ENCODE results near the gene NTN4.
"Not testable (repeated sequence)": the region's sequence is repeated elsewhere in the genome, so short reads cannot be mapped to it uniquely, and the experiment has no call there.

NTN4 gene

DNA sequence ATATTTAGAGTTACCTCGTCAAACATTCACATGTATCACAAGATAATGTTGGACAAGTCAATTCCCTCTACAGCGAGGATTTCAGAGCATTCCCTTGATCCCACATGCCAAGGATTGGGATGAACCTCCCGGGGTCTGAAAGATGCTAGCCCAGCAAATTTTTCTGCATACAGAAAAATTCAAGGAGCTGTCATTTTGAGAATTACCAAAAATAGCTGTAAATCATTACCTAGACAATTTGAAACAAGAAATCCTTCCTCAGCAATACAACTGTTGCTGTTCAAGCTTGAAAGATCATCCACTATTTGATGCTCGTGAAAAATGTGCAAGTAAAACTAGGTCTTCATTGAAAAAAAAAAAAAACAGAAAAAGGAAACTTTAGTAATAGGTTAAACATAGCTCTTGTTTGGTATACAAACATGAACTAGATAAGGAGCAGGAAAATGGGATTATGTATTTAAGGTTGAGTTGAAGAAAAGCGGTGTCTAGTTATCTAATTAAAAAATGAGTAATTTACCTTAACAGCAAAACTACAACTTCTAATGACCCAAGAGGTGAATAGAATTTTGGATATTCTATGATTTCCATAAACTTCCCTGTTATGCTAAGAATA is 73.1 kb downstream of the NTN4 start:
- DNase-seq (ENCODE audit: insufficient read length, low spot score) (no peak), FAIRE-seq (no peak)

DNA sequence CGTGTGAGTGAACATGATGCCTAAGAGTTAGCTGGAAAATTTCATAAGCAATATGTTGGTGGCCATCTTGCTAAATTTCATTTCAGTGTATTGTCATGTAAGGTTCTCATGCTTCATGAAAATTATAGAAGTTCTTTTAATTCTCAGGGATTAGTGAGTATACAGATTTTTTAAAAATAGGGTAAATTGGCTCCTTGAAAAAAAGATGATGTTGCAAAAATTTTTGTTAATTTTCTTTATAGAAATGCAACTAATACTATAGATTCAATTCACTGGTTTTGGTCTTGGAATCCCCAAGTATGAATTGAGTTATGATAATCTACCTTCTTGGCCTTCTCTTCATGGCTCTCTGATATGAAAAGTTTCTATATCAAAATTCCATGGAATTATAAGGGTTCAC is 75.4 kb downstream of the NTN4 start:
- no peak for FAIRE-seq
- no peak for DNase-seq (ENCODE audit: insufficient read length, low spot score)

DNA sequence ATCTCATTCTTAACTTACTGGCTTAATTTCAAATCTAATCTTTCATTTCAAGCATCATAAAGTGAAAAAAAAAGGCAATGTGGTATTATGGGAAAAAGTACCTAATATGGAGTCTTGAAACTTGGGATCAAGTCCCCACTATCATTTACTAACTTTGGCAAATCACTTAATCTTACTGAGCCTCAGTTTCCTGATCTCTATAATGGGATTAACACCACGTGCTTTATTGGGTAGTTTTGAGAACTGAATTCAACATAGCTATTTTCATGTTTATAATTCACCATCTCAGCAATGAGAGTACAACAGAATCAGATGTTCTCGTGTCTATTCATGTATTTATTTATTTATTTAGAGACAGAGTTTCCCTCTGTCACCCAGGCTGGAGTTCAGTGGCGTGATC is 78.3 kb downstream of the NTN4 start:
- FAIRE-seq (no peak), DNase-seq (ENCODE audit: insufficient read length, low spot score) (no peak)

DNA sequence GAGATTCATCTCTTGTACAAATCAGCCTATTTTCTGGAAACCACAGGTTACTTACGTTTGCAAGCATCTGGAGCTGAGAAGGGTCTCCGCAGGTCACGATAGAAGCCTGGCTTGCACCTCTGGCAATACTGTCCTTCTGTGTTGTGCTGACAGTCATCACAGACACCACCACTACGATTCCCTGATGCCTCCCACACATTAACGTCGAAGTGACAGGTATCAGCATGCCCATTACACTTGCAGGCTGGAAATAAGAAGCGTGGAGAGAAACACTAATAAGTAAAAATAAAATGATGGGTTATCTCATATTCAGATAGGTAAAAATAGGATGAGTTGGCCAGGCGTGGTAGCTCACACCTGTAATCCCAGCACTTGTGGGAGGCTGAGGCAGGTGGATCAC is 80.2 kb downstream of the NTN4 start:
- DNase-seq (ENCODE audit: insufficient read length, low spot score) = no peak
- peak; percentile 40 for FAIRE-seq

DNA sequence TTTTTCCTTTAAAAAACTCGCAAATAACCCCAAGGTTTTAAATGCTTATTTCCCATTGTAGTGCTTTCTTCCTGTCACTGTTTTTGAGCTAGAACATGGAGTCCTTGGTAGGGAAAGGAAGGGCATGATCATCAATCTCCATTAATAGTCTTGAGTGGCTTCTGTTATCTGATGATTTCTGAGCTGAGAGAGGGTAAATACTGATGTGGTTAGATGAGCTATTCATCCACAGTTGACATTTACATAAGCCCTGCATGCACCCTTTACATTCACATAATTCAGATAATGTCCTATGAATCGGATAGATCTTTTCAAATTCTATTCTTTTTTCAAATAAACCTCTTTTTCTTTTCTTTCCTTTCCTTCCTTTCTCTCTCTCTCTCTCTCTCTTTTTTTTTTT is 81.4 kb downstream of the NTN4 start:
- FAIRE-seq (no peak), DNase-seq (ENCODE audit: insufficient read length, low spot score) (no peak)

DNA sequence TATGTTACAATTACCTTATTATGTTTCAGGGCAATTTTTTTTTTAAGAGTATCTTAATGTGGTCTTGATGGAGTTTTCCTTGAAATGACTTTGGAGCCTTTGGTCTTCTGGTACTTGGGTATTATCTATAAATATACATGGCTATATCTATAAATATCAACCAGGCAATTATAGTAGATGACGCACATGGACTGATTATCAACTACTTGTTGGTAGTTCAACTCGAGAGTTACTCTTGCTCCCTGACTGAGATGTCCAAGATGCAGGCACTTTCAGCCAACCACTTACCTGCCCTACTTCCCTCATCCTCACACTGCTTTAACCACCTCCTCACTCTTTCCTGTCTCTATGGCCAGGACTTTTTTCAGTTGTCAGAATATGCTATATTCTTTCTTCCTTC is 85.4 kb downstream of the NTN4 start:
- DNase-seq (ENCODE audit: insufficient read length, low spot score) = no peak
- no peak for FAIRE-seq

DNA sequence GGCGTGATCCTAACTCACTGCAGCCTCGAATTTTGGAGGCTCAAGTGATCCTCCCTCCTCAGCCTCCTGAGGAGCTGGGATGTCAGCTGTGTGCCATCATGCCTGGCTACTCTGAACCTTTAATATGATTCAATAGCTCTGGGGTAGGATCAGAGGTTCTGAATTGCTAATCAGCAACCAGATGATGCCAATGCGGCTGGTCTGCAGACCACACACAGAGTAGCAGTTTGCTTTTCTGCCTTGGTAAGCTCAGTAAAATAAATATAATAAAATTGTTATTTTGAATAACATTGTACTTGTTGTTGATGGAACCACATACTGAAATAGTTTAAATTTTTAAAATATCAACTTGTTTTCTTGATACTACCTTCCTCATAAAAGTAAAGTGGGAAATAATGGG is 86.6 kb downstream of the NTN4 start:
- DNase-seq (ENCODE audit: insufficient read length, low spot score) (no peak), FAIRE-seq (no peak)

DNA sequence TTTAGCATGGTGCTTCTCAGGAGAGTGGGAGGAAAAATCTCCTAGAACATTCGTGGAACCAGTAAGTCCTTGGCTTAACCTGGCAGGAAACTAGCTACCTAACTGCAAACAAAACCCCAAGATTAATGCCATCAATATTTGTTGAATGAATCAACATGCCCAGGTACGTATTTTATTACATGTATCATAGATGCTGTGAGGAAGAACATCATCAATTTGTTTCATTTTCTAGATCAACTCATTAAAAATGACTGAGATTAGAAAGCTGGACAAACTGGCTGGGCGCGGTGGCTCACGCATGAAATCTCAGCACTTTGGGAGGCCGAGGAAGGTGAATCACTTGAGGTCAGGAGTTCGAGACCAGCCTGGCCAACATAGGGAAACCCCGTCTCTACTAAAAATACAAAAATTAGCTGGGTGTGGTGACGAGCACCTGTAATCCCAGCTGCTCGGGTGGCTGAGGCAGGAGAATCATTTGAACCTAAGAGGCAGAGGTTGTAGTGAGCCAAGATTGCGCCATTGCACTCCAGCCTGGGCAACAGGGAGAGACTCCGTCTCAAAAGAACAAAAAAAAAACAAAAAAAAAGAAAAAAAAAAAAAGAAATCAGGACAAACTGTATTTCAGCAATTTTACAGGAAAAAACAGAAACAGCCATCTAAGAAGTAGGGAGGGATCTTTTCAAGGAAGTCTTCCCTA is 88.7 kb downstream of the NTN4 start:
- FAIRE-seq = no peak

DNA sequence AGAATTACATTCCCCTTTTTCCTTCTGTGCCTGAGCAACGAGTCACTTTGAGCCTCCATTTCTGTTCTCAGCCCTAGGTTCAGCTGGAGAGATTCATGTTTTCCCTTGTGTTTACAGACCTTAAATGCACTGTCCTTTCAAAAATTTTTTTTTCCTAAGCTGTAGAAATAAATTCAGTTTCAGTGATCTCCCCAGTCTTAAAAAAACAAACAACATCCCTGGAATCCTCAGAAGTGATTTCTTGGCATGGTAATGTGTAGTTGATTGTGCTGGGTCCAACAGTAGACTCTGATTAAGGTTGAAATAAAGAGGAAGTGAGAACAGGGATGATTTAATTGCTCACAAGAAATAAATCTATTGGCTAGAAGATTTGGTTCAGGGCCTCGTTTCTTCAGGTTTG is 89.3 kb downstream of the NTN4 start:
- FAIRE-seq (no peak), DNase-seq (ENCODE audit: insufficient read length, low spot score) (no peak)

More for the DNA sequence above, 88.7 kb downstream of the NTN4 start:
- DNase-seq (ENCODE audit: insufficient read length, low spot score) = no peak

DNA sequence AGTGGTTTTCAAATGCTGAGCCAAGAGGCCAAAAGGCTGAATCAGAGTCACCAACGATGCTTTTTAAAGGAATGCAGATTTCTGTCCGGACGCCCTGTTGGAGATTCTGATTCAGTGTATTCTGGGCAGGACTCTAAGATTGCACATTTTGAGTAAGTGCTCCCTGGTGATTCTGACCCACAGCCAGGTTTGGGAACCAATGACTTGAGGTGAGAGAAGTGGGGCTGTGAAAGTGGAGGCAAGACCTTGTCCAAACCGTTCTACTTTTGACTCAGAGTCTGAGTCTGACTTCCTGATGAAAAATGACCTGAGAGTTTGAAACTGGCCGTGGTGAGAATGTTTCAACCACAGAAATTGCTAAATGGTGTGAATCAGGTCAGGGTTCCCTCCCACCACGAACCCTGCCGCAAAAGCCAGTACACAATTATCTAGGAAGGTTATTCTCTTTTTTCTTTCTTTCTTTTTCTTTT is 90.2 kb downstream of the NTN4 start:
- FAIRE-seq = no peak
- peak; percentile 24 for DNase-seq (ENCODE audit: insufficient read length, low spot score)

DNA sequence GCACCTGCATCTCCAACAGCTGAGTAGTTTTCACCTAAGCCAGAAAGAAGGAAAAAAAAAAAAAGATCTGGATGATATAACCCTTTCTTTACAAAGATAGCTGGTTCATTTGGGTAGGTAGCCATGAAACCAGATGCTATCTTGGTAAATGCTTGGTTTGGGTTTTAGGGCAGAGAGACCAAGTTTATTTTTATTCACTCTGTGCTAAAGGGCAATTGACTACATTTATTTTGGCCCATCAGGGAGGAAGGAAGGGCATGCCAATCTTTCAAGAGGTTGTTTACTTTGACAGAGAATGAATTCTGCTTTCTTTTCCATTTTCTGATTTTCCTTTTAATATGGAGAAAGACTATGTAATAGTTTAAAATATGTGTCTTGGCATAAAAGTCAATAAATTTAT is 91.0 kb downstream of the NTN4 start:
- FAIRE-seq (no peak), DNase-seq (ENCODE audit: insufficient read length, low spot score) (no peak)

DNA sequence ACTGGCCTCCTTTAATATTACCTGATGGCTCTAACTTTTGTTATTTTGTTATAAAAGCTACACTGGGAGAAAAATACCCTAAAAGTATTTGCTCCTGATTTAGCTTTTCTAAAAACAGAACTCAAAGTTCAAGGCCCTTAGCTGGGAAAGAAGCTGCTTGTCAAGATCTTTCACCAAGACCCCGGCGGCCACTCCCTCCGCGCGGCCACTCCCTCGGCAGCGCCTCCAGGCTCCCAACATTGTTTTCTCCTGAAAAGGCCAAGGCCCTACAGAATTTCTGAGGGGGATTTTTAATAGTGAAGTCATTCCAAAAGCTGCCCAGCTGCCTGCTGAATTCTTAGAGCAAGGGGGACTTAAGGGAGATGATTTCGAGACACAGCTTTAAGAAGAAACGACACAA is 96.4 kb downstream of the NTN4 start:
- DNase-seq (ENCODE audit: insufficient read length, low spot score) = no peak
- no peak for FAIRE-seq

DNA sequence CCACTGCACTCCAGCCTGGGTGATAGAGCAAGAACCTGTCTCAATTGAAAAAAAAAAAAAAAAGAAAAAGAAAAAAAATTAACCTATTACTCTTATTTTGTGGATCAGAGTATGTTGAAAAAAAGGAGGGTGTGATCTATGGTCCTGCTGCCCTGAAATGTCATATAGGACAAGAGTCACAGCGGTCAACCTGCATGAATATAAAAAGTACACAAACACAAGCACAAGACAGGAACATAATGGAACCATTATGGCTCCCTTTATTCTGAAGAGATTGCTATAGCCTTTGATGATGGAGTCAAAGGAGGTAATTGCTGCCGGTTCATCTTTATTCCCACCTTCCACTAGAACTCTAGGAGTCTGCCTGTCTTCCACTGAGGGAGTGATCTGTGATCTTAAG is 96.9 kb downstream of the NTN4 start:
- FAIRE-seq (no peak), DNase-seq (ENCODE audit: insufficient read length, low spot score) (no peak)

DNA sequence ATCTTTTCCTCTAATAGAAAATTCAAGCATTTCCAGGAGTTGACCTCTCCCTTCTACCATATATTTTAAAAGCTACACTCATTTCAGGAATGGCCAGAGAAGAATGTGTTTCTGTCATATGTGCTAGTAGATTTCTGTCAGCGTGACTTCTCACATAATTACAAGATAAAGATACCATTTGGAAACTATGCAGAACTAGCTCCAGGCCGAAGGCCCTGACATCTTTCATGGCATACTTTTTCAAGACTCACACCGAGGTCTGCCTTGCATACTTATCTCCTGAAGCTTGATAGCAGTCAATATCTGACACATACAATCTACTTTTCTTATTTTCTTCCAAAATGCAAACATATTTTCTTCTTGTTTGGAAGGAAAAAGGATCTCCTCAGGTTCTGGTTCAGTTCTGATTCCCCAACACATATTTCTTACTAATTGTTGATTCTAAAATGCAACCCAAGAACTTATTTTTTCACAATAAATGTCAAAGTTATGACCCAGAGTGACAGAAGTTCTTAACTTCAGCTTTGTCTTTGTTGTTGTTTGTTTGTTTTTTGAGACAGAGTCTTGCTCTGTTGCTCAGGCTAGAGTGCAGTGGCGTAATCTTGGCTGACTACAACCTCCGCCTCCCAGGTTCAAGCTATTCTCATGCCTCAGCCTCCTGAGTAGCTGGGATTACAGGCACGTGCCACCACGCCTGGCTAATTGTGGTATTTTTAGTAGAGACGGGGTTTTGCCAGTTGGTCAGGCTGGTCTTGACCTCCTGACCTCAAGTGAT is 99.5 kb downstream of the NTN4 start:
- FAIRE-seq = no peak

DNA sequence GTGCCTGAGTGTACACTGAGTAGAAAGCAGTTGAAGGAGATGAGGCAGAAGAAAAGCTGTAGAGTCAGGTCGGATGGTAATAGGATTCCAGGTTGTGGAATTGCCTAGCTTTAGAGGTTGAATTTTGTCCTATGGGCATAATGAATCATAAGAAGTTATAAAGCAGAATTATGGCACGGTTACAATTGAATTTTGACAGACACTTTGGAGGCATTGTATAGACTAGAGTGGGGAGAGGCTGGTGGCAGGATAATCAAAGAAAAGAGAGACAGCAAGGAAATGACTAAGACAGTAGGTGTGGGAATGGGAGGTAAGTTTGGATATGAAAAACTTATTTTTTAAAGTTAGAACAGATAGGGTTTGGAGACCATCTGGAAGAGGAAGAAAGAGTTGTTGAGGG is 102.6 kb downstream of the NTN4 start:
- FAIRE-seq (no peak), DNase-seq (ENCODE audit: insufficient read length, low spot score) (no peak)

More for the DNA sequence above, 99.5 kb downstream of the NTN4 start:
- no peak for DNase-seq (ENCODE audit: insufficient read length, low spot score)

DNA sequence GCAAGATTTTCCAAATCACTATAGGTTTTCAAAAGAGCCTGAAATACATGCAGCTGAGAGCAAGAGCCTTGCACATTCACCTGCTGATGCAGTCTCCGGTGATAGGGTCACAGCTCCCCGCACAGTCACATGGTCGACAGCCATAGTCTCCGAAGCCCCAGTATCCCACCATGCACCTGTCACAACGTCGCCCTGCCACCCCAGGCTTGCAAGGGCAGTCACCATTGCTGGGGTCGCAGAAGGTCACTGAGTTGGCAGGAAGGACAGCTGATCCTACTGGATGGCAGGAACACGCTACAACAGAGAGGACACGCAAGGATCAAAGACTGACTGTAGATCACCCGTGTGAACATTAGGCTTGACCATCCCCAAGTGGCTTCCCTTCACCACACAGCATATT is 107.1 kb downstream of the NTN4 start:
- DNase-seq (ENCODE audit: insufficient read length, low spot score) = no peak
- no peak for FAIRE-seq

DNA sequence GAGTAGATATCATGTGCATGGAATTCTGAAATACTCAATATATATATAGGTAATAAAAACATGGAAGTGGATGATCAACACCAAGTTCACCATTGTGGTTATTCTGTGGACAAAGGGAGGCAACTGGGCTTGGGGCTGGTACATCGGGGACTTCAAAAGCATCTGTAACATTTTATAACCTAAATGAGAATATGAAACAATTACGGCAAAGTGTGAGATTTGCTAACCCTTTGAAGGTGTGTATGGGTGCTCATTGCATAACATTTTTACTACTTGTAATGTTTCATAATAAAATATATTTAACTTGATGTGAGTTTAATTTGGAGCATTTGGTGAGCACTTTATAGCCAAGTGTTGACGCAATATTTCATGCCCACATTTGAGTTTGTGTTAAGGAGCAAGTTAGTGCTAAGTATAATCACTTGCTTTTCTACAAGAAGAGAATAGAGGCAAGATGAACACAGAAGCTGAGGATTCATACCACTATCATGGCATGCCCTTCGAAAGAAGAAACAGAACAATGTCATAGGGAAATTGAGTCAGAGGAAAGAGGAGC is 109.3 kb downstream of the NTN4 start:
- FAIRE-seq = no peak
- DNase-seq (ENCODE audit: insufficient read length, low spot score) = no peak

DNA sequence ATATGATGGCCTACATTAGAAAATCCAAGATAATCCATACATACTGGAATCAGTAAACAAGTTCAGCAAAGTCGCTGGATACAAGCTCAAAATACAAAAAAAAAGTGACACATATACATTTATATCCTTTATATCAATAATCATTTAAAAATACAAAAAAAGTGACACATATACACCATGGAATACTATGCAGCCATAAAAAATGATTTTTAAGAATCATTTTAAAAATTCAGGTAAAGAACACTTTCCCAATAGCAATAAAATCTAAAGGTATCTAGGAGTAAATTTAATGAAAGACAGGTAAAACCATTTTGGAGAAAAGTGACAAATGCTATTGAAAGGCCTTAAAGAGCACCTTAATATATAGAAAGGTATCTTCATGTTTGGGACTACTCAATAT is 111.9 kb downstream of the NTN4 start:
- FAIRE-seq (no peak), DNase-seq (ENCODE audit: insufficient read length, low spot score) (no peak)

DNA sequence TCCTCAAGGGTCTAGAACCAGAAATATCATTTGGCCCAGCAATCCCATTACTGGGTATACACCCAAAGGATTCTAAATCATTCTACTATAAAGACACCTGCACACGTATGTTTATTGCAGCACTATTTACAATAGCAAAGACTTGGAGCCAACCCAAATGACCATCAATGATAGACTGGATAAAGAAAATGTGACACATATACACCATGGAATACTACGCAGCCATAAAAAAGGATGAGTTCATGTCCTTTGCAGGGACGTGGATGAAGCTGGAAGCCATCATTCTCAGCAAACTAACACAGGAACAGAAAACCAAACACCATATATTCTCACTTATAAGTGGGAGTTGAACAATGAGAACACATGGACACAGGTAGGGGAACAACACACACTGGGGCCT is 112.8 kb downstream of the NTN4 start:
- FAIRE-seq; DNase-seq (ENCODE audit: insufficient read length, low spot score): not testable (repeated sequence)

DNA sequence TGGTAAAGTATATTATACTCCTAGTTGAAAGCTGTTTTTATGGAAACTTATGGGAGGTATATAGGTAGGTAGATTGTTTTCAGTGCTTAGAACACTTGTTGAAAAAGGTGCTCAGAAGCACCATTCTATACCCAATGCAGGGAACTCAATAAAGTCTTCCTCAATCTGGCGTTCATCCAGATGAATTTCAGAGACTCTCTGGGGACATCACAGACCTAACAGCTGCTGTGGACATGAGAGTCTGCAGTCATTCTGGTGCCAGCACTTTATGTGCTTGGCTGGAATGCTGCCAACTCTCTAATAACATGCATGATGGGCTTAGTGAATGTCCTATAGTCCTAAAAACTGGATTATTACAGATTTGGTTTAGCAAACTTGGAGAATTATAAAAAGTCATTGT is 115.9 kb downstream of the NTN4 start:
- FAIRE-seq (no peak), DNase-seq (ENCODE audit: insufficient read length, low spot score) (no peak)

DNA sequence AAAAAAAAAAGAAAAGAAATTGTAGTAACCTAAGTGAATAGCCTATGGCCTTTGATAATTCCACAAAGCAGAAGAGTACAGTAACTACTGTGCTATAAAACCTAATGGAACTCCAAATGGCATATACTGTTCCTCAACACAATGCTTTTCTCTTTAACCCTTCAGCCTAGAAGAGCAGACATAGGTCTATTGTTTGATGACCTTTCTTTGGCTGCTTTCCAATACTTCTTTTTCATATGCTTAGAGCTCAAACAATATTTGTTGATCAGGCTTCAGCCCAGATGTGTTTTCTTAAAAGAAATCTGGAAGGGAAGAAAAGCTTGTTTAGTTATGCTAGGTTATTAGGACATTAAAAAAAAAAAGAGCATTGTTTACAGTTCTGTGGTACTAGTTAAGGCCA is 116.4 kb downstream of the NTN4 start:
- DNase-seq (ENCODE audit: insufficient read length, low spot score) (no peak), FAIRE-seq (no peak)

DNA sequence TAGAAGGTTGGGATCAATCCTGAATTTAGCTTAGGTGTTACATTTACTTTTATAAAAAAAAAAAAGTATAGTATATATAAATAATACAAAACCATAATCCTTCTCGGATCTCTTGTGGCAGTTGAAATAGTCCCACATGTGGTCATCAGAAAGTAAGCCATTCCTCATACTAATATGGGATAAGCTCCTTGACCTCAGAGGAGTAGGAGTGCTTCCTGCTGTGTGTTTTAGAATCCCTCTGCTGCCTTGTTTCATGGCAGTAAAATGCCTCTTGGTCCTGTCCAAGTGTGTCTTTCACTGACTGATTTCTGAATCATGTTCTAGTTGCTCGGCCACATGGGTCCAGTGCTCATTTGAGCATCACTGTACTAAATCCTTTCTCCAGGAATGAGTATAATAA is 117.0 kb downstream of the NTN4 start:
- FAIRE-seq = no peak
- no peak for DNase-seq (ENCODE audit: insufficient read length, low spot score)
